Vagina (tissue), 2 donors: Measurements from ENCODE around the gene SMC2.

ENCODE experiments used
- POLR2A ChIP-seq, 2 donors: fragments of 450-650 bp; IDR thresholded peaks; one replicate each; pipeline ENCODE4 v1.6.1; 2017; ENCODE audit warnings: antibody characterized with exemption in 2 of 2, mild to moderate bottlenecking in 2 of 2, moderate library complexity in 2 of 2
- TF ChIP-seq, protein P1 (sequence below), 3 experiments: fragments of 450-650 bp in 2 of 3; fragments of 200-600 bp in 1 of 3; sonication (generic) in 1 of 3; IDR thresholded peaks; one replicate each; pipeline ENCODE4 v1.5.1; 2017 to 2019; ENCODE audit warnings: antibody characterized with exemption in 3 of 3, mild to moderate bottlenecking in 2 of 3, moderate library complexity in 2 of 3

DNA sequence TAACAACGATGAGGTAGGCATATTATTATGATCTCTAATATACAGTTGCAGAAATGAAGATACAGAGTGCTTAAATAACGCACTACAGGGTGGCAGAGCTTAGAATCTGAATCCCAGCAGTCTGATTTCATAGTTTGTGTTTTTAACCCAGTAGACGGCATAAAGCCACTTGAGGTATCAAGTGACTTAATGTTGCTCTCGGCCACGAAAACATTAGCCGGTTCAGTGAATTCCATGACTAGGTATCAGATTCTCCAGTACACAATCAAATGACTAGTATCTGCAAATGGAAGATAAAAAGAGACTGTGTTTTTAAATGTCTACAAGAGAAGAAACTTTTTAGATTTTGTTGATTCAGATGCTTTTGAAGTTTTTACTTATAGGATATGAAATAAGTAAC, 24.8 kb downstream of the SMC2 start:
- TF ChIP-seq POLR2A (IDR thresholded peaks at IDR 0.05) = no peak
- TF ChIP-seq, protein P1, sequence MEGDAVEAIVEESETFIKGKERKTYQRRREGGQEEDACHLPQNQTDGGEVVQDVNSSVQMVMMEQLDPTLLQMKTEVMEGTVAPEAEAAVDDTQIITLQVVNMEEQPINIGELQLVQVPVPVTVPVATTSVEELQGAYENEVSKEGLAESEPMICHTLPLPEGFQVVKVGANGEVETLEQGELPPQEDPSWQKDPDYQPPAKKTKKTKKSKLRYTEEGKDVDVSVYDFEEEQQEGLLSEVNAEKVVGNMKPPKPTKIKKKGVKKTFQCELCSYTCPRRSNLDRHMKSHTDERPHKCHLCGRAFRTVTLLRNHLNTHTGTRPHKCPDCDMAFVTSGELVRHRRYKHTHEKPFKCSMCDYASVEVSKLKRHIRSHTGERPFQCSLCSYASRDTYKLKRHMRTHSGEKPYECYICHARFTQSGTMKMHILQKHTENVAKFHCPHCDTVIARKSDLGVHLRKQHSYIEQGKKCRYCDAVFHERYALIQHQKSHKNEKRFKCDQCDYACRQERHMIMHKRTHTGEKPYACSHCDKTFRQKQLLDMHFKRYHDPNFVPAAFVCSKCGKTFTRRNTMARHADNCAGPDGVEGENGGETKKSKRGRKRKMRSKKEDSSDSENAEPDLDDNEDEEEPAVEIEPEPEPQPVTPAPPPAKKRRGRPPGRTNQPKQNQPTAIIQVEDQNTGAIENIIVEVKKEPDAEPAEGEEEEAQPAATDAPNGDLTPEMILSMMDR (IDR thresholded peaks at IDR 0.05) = no peak
